Subcutaneous adipose tissue (tissue), 4 donors: ENCODE results near the gene CCDC7. TPM values are rescaled to one million over a fixed set of nuclear protein-coding genes. Genes with fewer than 3 reads are reported as not detected.

ENCODE experiments used
- total RNA-seq, 4 donors: library from RNA; depleted of rRNA; stranded (reverse); fragments of >200 nt; gene quantifications; one replicate each; pipeline ENCODE4 v1.1.0, GENCODE V29; 2016
- TF ChIP-seq, protein P1 (sequence below): fragments of 450-650 bp; IDR thresholded peaks from one replicate; pipeline ENCODE4 v1.5.1; 2016; ENCODE audit warnings: low read depth, mild to moderate bottlenecking, control low read depth, antibody characterized with exemption, moderate library complexity

Gene CCDC7
- total RNA-seq, 4 donors from 2014 or later: 11.0 to 31.0 (median 27.5) TPM

DNA sequence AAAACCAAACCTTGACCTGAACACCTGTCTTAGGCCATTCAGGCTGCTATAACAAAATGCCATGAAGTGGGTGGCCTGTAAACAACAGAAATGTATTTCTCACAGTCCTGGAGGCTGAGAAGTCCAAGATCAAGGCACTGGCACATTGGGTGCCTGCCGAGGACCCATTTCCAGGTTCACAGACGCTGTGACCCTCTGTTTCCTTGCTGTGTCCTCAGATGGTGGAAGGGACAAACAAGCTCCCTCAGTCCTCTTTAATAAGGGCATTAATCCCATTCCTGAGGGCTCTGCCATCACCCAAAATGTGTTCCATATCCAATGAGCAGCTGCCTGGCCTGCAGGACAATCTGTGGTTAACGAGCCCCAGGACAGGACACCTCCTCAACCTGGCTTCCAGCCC, 444.5 kb downstream of the CCDC7 start:
- TF ChIP-seq, protein P1, sequence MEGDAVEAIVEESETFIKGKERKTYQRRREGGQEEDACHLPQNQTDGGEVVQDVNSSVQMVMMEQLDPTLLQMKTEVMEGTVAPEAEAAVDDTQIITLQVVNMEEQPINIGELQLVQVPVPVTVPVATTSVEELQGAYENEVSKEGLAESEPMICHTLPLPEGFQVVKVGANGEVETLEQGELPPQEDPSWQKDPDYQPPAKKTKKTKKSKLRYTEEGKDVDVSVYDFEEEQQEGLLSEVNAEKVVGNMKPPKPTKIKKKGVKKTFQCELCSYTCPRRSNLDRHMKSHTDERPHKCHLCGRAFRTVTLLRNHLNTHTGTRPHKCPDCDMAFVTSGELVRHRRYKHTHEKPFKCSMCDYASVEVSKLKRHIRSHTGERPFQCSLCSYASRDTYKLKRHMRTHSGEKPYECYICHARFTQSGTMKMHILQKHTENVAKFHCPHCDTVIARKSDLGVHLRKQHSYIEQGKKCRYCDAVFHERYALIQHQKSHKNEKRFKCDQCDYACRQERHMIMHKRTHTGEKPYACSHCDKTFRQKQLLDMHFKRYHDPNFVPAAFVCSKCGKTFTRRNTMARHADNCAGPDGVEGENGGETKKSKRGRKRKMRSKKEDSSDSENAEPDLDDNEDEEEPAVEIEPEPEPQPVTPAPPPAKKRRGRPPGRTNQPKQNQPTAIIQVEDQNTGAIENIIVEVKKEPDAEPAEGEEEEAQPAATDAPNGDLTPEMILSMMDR: no peak

DNA sequence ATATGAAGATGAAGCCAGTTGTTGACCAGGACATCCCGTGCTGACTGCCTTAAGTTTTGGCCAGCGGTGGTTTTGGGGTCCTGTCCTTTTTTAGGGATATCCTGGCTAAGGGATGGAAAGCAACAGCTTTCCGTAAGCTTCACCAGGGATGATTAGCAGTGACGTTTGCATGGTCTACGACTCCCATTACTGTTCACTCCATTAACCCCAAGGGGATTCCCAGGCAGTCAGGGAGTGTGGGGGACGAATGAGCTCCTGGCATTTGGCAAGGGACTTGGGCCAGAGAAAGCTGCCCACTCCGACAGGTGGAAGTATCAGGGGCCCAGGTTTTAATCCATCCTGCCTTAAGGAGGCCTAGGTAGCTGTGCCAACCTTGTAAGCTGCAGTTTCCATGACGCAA, 445.3 kb downstream of the CCDC7 start:
- TF ChIP-seq, protein P1: no peak

DNA sequence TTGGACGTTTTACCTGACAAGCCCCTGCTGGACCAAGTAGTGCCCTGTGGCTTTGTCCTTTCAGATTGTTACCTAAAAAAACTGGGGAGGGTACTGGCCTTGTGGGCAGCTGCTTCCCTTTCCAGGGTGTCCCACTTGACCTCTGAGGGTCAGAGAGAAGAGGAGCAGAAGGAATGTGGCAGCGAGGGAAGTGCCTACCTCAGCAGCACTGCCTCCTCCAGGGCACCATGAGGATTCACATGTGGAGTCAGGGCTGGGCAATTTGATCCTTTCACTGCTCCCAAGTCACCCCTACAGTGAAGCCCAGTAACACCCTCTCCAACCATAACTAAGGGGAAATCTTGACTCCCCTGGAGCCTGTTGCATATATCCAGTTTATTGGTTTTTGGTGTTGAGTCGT, 447.5 kb downstream of the CCDC7 start:
- TF ChIP-seq, protein P1: no peak

DNA sequence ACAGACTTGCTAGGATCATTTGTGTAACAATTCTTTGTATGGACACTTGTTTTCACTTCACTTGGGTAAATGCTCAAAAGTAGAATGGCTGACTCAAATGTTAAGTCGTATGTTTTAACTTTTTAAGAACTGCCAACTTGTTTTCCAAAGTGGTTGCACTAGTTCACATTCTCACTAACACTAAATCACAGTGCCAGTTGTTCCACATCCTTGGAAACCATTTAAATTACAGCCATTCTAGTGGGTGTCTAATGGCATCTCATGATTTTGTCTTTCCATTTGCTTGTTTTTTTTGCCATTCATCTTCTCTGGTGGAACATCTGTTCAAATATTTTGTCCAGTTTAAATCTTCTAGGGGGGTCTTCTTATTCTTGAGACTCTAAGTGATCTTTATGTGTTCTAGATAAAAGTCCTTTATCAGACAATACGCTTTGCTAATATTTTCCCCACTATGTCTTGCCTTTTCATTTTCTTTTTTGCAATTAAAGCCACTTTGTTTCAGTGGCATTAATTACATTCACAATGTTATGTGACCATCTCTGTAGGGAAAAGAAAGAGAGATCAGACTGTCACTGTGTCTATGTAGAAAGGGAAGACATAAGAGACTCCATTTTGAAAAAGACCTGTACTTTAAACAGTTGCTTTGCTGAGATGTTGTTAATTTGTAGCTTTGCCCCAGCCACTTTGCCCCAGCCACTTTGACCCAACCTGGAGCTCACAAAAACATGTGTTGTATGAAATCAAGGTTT, 448.1 kb downstream of the CCDC7 start:
- TF ChIP-seq, protein P1: no peak

DNA sequence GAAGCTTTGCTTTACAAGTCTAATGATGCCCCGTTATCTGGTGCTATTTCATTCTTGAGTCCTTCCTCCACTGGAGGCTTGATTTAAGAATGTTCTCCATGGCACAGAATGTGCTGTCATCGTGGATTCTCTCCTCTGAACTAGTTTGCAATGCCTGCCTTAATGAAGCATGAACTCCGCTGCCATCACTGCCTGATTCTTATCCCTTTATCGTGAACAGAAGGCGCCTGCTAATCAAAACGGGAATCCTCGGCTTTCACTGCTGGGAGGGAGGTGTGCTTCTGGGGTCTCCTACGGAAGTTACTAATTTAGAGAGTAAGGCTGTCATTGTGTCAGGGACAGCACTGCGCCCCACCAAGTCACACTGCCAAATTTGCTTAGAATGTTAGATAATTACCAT, 455.9 kb downstream of the CCDC7 start:
- TF ChIP-seq, protein P1: no peak

DNA sequence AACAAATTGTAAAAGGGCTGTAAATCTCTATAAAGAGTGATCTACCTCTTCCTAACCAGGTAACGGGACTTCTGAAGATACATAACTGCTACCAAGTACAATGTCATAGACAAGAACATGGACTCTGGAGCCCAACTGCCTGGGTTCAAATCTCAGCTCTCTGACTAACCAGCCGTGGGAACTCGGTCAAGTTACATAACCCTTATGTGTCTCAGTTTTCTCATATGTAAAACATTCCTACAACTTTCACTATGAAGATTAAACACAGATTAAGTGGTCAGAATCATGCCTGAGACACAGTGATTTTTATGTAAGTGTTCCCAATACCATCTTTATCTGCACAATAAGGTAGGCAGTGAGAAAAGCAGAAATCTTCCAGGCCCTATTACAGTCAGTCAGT, 459.5 kb downstream of the CCDC7 start:
- TF ChIP-seq, protein P1: no peak

DNA sequence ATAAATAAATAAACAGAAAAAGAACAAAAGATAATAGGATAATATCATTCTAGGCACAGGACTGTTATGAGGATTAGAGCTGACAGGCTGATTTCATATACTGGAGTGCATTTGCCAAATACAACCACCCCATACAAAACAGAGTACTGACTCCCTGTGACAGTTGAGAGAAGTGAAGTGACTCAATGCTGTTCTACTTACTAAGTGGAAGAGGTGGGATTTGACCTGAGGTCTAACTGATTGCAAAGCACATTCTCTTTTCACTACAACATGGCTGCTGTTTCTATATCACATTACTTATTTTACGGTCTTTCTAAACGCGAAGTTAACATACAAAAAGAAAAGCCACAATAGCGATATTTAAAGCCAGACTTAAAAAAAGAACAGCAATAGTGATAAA, 460.7 kb downstream of the CCDC7 start:
- TF ChIP-seq, protein P1: no peak
